SK-N-MC (cell line): Measurements from ENCODE around the gene ATG2A.

Source experiments
- DNase-seq: peaks from one replicate; pipeline ENCODE4 v3.0.0-alpha.2; 2011; ENCODE audit warnings: low read depth, low spot score
- H3K27ac ChIP-seq: fragments of 200-600 bp; sonication (generic); 2 replicates; pipeline ENCODE4 v1.5.1; 2016; ENCODE audit warnings: mixed run types
- H3K36me3 ChIP-seq: fragments of 200-600 bp; sonication (generic); 2 replicates; pipeline ENCODE4 v1.6.1; 2017; ENCODE audit warnings: antibody characterized with exemption, low read length, mixed read lengths; ENCODE audit not compliant: insufficient read depth
- H3K4me3 ChIP-seq: fragments of 200-600 bp; sonication (generic); 2 replicates; pipeline ENCODE4 v1.5.1; 2016
- H3K9ac ChIP-seq: fragments of 200-600 bp; sonication (generic); 2 replicates; pipeline ENCODE4 v1.8.0; 2017; ENCODE audit warnings: mixed run types, mixed read lengths; ENCODE audit not compliant: insufficient read length
- H3K9me3 ChIP-seq: fragments of 200-600 bp; sonication (generic); 2 replicates; pipeline ENCODE4 v1.6.1; 2017; ENCODE audit warnings: low read depth, mild to moderate bottlenecking, antibody characterized with exemption, low read length, moderate library complexity, mixed read lengths
- EZH2 ChIP-seq: fragments of 200-600 bp; sonication (generic); IDR thresholded peaks from one replicate; pipeline ENCODE4 v1.6.1; 2017; ENCODE audit warnings: antibody characterized with exemption
- FOXP2 ChIP-seq: optimal IDR thresholded peaks from 2 replicates; pipeline ENCODE3; 2011; ENCODE audit warnings: mild to moderate bottlenecking, moderate library complexity; ENCODE audit not compliant: insufficient read depth; ENCODE audit errors: extremely low read length, control extremely low read depth
- POLR2AphosphoS5 ChIP-seq: IDR thresholded peaks from 2 replicates; pipeline ENCODE4 v1.6.1; 2012; ENCODE audit warnings: mild to moderate bottlenecking, low read depth, low read length, borderline replicate concordance

The ATG2A gene

GRCh38 chr11:64869571-64870175 is 47.3 kb downstream of the ATG2A start:
- Histone ChIP-seq H3K27ac (no peak overlapping the region), H3K4me3 (no peak overlapping the region), H3K9me3 (no peaks in the 10 kb centered on the region), H3K36me3 (peaks cover 7% of the 10 kb centered on the region; the same call in 1 of the 2 replicates), H3K9ac (no peak overlapping the region)
- no peak for DNase-seq
- TF ChIP-seq FOXP2 (no peak), EZH2 (no peak), POLR2AphosphoS5 (no peak)

- DNase-seq = no peak
- TF ChIP-seq FOXP2 (no peak), POLR2AphosphoS5 (no peak), EZH2 (no peak)
- Histone ChIP-seq H3K27ac (no peak overlapping the region), H3K9me3 (no peaks in the 10 kb centered on the region), H3K4me3 (no peak overlapping the region), H3K9ac (no peak overlapping the region), H3K36me3 (peaks cover 7% of the 10 kb centered on the region; the same call in 1 of the 2 replicates)
Measured at GRCh38 chr11:64868904-64869570, 48.0 kb downstream of the ATG2A start.

- Histone ChIP-seq H3K9ac (no peak overlapping the region), H3K9me3 (no peaks in the 10 kb centered on the region), H3K36me3 (peaks cover 1% of the 10 kb centered on the region; the same call in 1 of the 2 replicates), H3K4me3 (no peak overlapping the region), H3K27ac (no peak overlapping the region)
- no peak for DNase-seq
- TF ChIP-seq POLR2AphosphoS5 (no peak), FOXP2 (no peak), EZH2 (no peak)
Measured at GRCh38 chr11:64867748-64868462, 49.1 kb downstream of the ATG2A start.

- H3K9ac ChIP-seq = no peak overlapping the region
Measured at GRCh38 chr11:64866173-64866491, 50.9 kb downstream of the ATG2A start.

GRCh38 chr11:64865286-64866172 is 51.5 kb downstream of the ATG2A start:
- TF ChIP-seq FOXP2 (no peak), EZH2 (no peak)
- Histone ChIP-seq H3K9ac (no peak overlapping the region), H3K9me3 (no peaks in the 10 kb centered on the region), H3K36me3 (no peaks in the 10 kb centered on the region), H3K4me3 (no peak overlapping the region), H3K27ac (no peak overlapping the region)
- no peak for DNase-seq

More at GRCh38 chr11:64866173-64866491, 50.9 kb downstream of the ATG2A start:
- no peak for DNase-seq
- Histone ChIP-seq H3K9me3 (no peaks in the 10 kb centered on the region), H3K36me3 (no peaks in the 10 kb centered on the region; the same call in 1 of the 2 replicates), H3K4me3 (no peak overlapping the region), H3K27ac (no peak overlapping the region)
- no peak for TF ChIP-seq POLR2AphosphoS5
- no peak for TF ChIP-seq EZH2
- TF ChIP-seq FOXP2 = no peak

- Histone ChIP-seq H3K27ac (no peak overlapping the region), H3K9ac (no peak overlapping the region), H3K9me3 (no peaks in the 10 kb centered on the region), H3K4me3 (no peak overlapping the region), H3K36me3 (no peaks in the 10 kb centered on the region)
- TF ChIP-seq POLR2AphosphoS5 (no peak), FOXP2 (no peak), EZH2 (no peak)
- no peak for DNase-seq
Measured at GRCh38 chr11:64864473-64865285, 52.3 kb downstream of the ATG2A start.

- Histone ChIP-seq H3K36me3 (no peaks in the 10 kb centered on the region), H3K27ac (no peak overlapping the region), H3K9me3 (no peaks in the 10 kb centered on the region), H3K9ac (no peak overlapping the region), H3K4me3 (no peak overlapping the region)
- TF ChIP-seq EZH2 = no peak
- TF ChIP-seq FOXP2 = no peak
- TF ChIP-seq POLR2AphosphoS5 = no peak
- DNase-seq = no peak
Measured at GRCh38 chr11:64864135-64864472, 52.9 kb downstream of the ATG2A start.
